HL-60/S4 (cell line): ENCODE data around the gene IGSF5.
"Not testable (repeated sequence)": the region's sequence is repeated elsewhere in the genome, so short reads cannot be mapped to it uniquely, and the experiment has no call there.

Experiments
- in situ Hi-C: fragments of 300-500 bp; cut with MboI; formaldehyde crosslinking; loops from 2 replicates; pipeline ENCODE4 v1.14.3; 2022; ENCODE audit warnings: low sequenced_read_pairs

Gene IGSF5

DNA sequence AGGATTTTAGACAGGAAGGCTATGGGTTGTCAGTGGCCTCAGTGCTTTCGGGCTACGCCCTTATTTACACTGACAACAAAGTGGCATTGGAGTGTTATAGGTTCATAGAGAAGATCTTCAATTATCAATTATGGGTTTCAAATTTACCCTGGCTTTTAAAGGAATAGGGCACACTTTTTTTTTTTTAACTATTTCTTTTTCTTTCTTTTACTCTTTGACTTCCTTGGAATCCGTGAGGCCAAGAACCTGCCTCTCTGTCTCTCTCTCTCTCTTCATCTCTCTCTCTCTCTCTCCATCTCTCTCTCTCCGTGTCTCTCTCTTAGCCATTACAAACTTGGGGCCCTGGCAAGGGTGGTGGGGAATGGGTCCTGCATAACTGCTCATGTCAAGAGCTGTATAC is at the start of gene IGSF5:
IGSF5 (plus strand) TSS at position 301 of the 400 bp plus-strand sequence. CDS start 327 bp downstream, outside the sequence.
- in situ Hi-C loops = not testable (repeated sequence)

DNA sequence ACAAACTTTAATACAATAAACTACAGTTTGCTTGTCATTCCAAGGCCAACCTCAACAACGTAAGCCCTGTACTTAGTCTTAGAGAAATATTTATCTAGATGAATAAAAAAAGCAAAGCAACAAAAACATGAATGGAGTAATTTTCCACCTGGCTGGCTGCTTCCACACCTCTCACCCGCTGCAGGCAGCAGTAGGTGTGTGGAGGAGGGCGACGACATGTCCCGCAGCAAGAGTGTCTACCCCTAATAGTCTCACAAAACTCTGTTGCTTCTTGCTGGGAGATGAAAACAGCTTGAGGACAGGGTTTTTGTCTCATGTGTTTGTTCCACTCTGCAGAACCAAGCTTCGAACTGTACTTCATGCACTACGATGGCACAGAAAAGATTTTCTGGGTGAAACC is 48.8 kb upstream of the IGSF5 start:
- in situ Hi-C loops = no loop called here

DNA sequence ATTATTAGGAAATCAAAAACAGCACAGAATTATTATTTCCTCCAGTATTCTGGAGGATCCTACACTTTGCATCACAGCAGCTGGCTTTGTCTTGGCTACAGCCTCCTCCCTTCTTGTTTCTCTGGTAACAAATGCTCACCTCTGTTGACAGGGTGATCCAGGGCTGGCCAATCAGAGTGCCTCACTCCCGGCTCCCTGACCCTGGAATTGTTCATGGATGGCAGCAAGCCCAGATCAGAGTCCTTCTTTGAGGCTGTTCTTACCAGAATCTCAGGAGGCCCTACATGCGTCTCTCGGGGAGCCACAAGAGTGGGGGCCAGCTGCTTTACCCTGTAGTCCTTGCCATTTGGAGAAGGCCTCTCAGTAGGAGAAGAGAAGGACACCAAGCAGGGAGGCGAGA is 48.4 kb upstream of the IGSF5 start:
- in situ Hi-C loops = no loop called here

DNA sequence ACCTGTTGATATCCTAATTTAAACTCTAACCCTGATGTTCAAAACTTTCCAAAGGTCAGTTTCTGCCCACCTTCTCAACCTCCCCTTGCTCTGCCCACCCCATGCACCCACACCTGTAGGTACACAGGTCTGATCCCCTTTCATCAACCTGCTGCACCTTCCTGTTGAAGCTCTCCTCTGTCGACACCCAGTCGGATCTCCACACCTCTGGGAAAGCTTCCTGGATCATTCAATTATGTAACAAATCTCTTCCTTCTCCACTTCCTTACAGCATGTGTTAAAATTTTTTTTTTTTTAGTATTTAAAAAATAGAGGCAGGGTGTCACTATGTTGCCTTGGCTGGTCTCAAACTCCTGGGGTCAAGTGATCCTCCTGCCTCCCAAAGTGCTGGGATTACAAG is 44.7 kb upstream of the IGSF5 start:
- in situ Hi-C loops = loop anchor here (25.0 kb wide), 1 partner anchor 188 kb away; no protein-coding TSS in a partner anchor

DNA sequence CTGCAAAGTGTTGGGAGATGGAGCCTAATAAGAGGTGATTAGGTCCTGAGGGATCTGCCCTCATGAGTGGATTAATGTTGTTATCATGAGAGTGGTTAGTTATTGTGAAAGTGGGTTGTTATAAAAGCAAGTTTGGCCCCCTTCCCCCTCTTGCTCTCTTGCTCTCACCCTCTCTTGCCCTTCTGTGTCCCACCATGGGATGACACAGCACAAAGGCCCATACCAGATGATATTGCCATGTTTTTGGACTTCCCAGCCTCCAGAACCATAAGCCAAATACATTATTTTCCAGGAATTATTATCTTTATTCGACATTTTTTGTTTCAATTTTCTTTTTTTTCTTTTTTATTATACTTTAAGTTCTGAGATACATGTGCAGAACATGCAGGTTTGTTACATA is 41.4 kb upstream of the IGSF5 start:
- in situ Hi-C loops = loop anchor here (25.0 kb wide), 1 partner anchor 191 kb away; no protein-coding TSS in a partner anchor

DNA sequence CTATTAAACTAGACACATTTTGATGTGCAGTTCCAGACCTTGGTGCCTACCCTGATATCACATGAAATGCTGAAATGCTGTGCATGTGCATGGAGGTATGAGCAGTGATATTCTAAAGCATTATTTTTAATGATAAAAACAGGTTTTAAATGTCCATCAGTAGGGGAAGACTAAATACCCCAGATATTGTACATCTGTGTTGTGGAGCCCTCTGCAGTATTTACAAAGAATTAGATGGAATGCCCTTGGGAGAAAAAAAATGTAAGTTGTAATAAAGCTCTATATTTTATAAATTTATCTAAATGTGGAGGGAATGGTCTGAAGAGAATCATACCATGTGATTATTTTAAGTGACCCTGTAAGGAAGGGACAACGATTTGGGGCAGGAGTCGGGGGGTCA is 39.1 kb upstream of the IGSF5 start:
- in situ Hi-C loops = loop anchor here (25.0 kb wide), 1 partner anchor 194 kb away; no protein-coding TSS in a partner anchor

DNA sequence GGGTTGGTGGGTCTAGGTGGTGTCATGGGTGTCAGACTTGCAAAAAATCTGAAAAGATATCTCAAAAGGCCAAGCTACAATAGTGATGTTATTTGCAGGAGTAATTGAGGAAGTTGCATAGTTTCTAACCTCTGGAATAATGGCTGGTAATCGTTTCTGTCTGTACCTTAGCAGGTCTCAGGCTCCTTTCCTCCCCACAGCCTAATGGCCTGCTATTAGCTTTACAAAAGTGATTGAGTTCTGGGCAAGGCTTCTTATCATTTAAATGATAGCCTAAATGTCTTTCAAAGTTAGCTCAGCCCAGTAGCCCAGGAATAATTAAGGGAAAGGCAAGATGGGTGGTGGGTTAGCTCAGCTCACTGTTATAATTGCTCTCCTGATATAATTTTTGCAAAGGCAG is 37.7 kb upstream of the IGSF5 start:
- in situ Hi-C loops = loop anchor here (25.0 kb wide), 1 partner anchor 195 kb away; no protein-coding TSS in a partner anchor

DNA sequence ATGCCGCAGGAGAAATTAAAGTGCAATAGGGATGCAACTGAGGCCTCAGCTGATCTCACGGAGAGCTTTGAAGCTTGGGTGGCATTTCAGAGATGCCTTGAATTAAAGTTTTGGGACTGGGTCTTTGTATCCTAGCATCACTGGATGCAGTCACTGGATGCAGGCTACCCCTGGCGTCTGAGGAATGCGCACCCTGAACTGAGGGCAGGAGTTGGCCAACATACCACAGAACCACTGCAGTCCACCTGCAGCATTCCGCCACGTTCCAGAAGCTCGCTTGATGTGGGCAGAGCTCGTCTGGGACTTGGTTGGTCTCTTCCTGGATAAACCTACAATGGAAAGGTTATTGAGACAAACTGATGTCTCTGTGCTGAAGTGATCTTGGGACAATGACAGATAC is 34.1 kb upstream of the IGSF5 start:
- in situ Hi-C loops = loop anchor here (25.0 kb wide), 1 partner anchor 199 kb away; no protein-coding TSS in a partner anchor

DNA sequence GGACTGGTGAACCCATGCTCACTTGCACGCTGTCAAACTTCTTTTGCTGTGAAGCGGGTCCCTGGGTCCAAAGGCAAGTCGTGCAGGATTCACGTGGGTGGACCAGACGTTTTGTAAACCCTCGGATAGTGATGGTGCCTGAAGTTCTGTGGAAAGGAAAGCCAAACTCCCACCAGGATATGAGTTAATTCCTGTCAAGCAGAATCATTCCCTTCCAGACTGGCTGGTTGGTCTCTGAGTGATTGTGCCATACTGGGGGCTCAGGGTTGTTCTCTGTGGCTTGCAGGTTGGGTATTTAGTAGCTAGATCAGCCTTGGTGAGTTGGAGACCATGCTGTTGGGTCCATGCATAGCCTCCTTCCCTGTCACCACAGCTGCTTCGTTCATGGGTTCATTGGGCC is 32.7 kb upstream of the IGSF5 start:
- in situ Hi-C loops = loop anchor here (25.0 kb wide), 1 partner anchor 200 kb away; no protein-coding TSS in a partner anchor

DNA sequence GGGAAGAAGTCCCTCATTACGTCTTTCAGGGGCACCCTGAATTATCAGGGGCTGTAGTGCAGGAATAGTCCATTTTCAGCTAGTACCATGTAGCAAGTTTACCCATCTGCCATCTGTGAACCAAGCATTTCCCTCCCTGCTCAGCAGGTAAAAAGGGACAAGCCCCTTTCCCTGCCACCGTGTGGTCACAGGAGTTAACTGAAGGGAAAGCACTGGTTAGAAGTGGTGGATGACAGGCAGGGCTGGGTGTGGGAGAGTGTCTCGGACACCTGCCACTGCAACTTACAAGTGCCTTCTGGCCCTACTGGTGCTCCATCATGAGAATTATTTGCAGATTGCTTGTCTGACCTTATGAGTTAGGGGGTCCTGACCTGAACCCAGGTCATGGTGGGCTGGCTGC is 32.0 kb upstream of the IGSF5 start:
- in situ Hi-C loops = loop anchor here (25.0 kb wide), 1 partner anchor 201 kb away; no protein-coding TSS in a partner anchor

DNA sequence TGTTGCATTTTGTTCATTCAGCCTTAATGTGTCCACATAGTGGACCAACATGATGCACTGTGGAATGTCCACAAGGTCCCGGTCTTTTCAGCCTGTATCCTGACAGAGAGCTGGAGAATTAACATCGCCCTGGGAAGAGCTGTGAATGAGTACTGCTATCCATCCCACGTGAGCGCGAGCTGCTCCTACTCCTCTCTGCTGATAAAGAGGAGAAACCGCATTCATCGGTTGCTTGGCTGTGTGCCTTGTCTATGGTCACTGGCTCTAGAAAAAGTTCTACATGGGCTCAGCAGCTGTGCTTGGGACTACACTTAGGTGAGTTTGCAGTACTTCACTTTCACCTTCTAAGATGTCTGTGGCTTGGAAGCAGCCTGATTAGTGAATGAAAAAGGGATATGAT is 31.1 kb upstream of the IGSF5 start:
- in situ Hi-C loops = loop anchor here (25.0 kb wide), 1 partner anchor 202 kb away; no protein-coding TSS in a partner anchor

DNA sequence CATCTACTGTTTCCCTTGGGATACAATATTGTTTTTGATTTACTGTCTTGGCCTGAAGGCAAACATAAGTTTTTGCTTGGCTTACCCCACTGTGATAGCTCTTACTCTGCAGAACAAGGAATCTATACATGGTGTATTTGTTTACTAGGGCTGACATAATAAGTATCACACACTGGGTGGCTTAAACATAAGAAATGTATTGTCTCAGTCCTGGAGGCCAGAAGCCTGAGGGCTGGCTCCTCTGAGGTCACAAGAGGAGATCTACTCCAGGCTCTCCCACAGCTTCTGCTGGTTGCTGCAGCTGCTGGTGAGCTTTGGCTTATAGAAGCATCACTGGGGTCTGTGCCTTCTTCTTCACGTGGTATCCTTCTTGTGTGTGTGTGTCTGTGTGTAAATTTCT is 30.7 kb upstream of the IGSF5 start:
- in situ Hi-C loops = loop anchor here (25.0 kb wide), 1 partner anchor 202 kb away; no protein-coding TSS in a partner anchor

DNA sequence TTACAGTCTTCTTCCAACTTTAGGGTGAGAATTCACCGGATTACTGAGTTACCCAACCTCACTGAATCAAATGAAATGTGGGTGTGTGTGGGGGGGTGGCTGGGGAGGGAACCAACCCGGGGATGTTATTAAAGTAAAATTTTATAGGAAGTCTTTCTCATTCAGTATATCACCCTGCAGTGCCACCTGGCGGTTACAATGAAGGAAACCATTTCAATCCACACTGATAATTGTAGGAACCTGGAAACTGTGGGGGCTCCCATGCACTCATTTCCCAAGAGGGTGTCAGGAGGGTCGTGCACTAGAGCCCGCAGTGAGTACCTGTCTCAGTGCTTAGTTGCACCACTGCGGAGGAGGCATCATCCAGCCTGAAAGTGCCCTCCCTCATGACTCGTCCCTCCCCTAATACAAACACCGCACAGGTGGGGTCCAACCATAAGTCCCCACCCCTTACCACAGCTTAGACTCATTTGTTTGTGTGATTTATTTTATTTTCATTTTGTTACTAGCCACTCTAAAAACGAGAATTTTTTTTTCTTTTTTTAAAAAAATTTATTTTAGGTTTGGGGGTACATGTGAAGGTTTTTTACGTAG is 29.1 kb upstream of the IGSF5 start:
- in situ Hi-C loops = loop anchor here (25.0 kb wide), 1 partner anchor 204 kb away; no protein-coding TSS in a partner anchor

DNA sequence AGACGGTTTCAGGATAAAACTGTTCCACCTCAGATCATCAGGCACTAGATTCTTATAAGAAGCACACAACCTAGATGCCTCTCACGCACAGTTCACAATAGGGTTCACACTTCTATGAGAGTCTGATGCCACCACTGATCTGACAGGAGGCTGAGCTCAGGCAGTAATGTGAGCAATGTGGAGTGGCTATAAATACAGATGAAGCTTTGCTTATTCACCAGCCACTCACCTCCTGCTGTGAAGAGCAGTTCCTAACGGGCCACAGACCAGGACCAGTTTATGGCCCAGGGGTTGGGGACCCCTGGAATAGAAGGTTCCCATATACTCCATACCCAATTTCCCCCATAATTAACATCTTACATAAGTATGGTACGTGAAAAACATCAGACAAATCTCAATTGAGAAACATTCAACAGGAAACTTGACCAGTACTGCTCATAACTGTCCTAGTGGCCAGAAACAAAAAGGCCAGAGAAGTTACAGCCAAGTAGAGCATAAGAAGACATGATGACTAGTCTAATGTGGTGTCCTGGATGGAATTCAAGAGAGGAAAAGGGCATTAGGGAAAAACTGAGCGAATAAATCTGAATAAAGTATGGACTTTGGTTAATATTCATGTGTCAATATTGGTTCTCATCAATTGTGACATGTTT is 24.7 kb upstream of the IGSF5 start:
- in situ Hi-C loops = loop anchor here (25.0 kb wide), 1 partner anchor 208 kb away; no protein-coding TSS in a partner anchor

DNA sequence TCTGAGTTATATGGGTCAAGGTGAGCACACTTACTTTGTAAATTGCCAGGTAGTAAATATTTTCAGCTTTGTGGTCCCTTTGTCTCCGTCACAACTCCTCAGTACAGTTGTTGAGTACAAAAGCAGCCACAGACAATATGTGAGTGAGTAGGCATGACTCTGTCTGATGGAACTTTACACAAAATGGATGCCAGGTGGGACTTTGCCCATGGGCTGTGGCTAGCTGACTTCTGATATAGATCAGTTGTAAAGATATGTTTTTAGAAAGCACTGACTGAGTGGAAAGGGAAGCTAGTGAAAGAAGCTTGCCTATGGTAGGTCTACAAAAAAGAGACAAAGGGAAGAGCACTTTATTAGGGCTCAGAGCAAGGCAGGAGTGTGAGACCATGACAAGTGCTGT is 23.1 kb upstream of the IGSF5 start:
- in situ Hi-C loops = loop anchor here (25.0 kb wide), 1 partner anchor 210 kb away; no protein-coding TSS in a partner anchor

DNA sequence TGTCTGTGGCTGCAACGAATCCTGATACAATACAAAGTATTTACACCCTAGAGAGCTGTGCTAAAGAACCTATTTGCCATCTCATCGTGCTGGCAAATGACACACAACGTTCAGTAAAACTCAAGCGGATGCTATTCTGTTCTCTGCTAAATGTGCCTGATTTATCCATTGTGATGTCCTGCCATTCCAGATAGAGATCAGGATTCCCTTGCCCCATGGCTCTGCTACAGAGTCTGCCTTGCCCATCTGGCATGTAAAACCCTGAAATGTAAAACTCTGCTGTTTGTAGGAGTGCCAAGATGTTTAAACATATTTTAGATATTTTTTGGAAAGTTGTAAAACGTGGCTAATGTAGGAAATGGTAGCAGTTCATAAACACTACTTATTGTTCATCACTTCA is 20.0 kb upstream of the IGSF5 start:
- in situ Hi-C loops = loop anchor here (25.0 kb wide), 1 partner anchor 213 kb away; no protein-coding TSS in a partner anchor

DNA sequence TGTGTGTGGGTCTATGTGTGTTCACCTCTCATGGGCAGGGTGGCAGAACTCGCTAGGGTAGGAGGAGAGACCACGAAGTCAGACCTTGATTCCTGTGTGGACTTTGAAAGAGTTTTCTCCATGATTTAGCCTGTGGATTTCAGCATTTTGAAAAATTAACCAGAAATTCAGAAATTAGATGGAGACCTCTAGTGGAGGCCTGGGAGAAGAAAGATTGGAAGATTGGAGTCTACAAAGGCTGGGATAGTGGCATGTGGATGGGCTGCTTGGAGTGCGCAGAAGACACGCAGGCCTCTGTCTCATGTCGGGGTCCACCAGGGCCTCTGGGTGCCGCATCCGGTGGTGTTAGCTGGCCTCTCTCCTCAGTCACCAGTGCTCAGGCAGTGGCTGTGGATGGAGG is 18.9 kb upstream of the IGSF5 start:
- in situ Hi-C loops = no loop called here

DNA sequence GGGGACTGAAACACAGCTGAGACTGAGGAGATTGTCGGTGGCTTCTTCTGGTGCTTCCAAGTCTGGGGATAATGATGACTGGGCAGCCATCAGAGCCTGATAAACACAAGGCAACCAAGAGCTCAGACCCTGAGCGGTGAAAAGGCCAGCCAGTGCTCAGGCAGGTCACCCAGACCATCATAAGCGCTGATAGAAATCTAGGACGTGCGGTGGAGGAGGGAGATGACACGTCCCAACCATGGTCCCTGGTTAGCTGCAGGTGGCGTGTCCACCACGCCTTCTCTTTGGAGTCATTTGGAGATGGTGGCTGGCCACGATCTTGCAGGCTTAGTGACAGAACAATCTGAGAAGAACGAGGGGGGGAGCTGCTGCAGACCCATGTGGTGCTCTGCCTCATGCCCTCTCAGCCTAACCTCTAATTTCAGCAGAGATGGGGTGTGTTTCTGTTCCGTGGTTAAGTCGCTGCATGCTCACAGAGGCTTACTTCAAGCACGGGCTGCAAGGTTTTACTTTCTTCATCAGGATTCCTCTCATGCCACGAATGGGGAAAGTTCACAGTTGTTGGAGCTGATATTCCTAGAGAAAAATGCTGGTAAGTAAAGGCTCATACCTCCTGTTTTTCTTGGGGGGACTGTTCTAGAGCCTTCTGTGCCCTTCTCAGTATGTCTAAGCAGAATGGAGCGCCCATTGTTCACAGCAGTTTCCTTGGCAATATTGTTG is 17.4 kb upstream of the IGSF5 start:
- in situ Hi-C loops = no loop called here

DNA sequence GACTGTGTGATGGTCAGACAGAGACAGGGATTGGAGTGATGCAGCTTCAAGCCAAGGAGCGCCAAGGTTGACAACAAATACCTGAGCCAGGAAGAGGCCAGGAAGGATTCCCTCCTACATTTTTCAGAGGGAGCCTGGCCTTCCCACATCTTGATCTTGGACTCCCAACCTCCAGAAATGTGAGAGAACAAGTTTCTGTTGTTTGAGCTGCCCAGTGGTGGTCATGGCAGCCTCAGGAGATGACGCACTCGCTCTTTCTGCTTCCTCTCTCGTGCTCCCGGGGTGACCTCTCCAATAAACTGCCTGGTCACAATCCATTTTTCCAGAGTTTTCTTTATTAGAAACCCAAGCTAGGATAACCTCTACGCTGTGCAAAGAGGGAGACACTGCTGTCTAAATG is 16.6 kb upstream of the IGSF5 start:
- in situ Hi-C loops = no loop called here

DNA sequence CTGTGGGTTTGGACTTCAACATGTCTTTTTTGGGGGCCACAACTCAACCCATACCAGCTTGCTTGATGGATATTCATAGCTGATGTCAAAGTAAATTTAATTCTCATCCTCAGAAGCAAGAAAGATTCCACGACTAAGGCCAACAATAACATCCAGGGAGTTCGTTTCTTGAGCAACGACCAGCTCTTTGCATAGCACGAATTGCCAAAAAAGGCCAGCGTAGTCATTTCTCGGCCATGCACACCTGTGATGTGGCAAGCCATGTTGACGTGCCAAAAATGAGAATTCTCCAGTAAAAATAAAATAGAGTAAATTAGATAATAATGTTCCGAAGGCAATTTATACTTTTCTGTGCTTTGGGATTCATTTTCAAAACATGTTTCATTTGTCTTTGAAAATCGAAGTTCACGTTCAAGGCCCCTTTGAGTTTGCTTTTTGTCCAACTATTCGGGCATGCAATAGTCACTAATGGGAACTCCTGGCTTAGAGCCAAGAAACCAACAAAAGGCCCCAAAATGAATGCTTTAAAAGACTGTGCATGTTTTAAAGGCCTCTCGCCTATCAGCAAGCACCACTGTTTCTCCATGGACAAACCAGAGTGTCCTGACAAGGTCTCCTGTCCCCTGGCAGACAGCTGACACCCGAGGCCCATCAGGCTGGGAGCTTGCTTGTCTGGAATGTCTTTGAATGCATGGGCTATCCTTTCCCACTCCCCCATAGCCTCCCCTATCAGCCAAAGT is 14.4 kb upstream of the IGSF5 start:
- in situ Hi-C loops = no loop called here

DNA sequence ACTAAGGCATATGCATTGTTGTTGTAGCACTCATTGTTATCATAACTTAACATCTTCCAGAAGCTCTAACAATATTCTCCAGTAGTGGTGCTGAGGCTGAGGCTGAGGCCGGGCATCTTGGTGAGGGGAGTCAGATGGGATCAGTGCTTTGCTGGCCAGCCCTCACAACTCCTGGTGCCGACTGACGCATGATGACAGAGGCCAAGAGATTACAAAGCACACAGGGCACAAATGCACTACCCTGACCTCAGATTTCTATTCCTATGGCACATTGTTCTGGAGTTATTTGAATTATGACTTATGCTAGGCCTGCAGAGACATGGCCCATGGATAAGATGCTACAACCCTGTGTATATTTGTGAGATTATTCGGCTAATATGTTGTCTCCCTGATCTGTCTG is 8.3 kb upstream of the IGSF5 start:
- in situ Hi-C loops = no loop called here
